OCI-LY1 (cell line): ENCODE measurements around the gene ULK3.

ENCODE experiments used
- EZH2 ChIP-seq: fragments of 200-600 bp; sonication (generic), shearing (Covaris generic); IDR thresholded peaks from 2 replicates; pipeline ENCODE4 v1.8.0; 2017; ENCODE audit warnings: borderline replicate concordance, mixed run types, mild to moderate bottlenecking, antibody characterized with exemption, low read length, moderate library complexity, mixed read lengths
- TF ChIP-seq, protein P1 (sequence below): fragments of 200-600 bp; sonication (generic), shearing (Covaris generic); IDR thresholded peaks from 2 replicates; pipeline ENCODE4 v1.5.1; 2017; ENCODE audit warnings: mild to moderate bottlenecking, antibody characterized with exemption, low read length, moderate library complexity, mixed read lengths

DNA sequence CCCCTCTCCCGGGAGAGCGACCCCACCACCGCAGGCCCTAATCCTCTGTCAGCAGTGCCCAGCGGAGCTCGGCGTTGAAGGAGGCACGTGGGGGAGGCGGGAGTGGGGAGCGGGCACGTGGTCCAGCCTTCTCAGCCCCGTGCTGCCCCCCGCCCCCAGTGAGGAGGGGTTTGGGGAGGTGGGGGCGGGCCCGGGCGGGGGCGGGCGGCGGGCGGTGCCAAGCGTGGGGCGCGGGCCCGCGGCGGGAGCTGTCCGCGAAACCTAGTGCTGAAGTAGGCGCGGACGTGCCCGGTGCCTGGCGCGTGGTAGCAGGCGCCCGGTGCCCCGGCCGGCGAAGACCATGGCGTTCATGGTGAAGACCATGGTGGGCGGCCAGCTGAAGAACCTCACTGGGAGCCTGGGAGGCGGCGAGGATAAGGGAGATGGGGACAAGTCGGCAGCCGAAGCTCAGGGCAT is 16.6 kb downstream of the ULK3 start, which contains the start of gene CPLX3:
- TF ChIP-seq, protein P1, sequence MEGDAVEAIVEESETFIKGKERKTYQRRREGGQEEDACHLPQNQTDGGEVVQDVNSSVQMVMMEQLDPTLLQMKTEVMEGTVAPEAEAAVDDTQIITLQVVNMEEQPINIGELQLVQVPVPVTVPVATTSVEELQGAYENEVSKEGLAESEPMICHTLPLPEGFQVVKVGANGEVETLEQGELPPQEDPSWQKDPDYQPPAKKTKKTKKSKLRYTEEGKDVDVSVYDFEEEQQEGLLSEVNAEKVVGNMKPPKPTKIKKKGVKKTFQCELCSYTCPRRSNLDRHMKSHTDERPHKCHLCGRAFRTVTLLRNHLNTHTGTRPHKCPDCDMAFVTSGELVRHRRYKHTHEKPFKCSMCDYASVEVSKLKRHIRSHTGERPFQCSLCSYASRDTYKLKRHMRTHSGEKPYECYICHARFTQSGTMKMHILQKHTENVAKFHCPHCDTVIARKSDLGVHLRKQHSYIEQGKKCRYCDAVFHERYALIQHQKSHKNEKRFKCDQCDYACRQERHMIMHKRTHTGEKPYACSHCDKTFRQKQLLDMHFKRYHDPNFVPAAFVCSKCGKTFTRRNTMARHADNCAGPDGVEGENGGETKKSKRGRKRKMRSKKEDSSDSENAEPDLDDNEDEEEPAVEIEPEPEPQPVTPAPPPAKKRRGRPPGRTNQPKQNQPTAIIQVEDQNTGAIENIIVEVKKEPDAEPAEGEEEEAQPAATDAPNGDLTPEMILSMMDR = no peak
- TF ChIP-seq EZH2 = no peak
